Ovary (tissue), 9 donors: ENCODE data around the gene LRP1B. TPM values are rescaled to one million over a fixed set of nuclear protein-coding genes. Genes with fewer than 3 reads are reported as not detected.

ENCODE experiments used
- DNase-seq, 5 donors: peaks; one replicate each; pipeline ENCODE4 v3.0.0-alpha.2; 2019 to 2020
- H3K27ac ChIP-seq, 2 donors: fragments of 200-600 bp; one replicate each; pipeline versions ENCODE4 v1.5.1 to v1.8.0; 2019 to 2022
- H3K27me3 ChIP-seq: fragments of 200-600 bp; one replicate; pipeline ENCODE4 v1.8.0; 2022
- H3K36me3 ChIP-seq: fragments of 200-600 bp; sonication (generic); one replicate; pipeline ENCODE4 v1.5.1; 2019
- H3K4me1 ChIP-seq: one replicate; pipeline ENCODE4 v1.8.1; 2013; ENCODE audit warnings: mild to moderate bottlenecking, moderate library complexity; ENCODE audit not compliant: insufficient read depth
- H3K4me3 ChIP-seq: fragments of 200-600 bp; sonication (generic); one replicate; pipeline ENCODE4 v1.5.1; 2017
- H3K9me3 ChIP-seq, 2 donors: fragments of 200-600 bp in 1 of 2; sonication (generic) in 1 of 2; one replicate each; pipeline versions ENCODE4 v1.5.1 to v1.8.1; 2013 to 2019; ENCODE audit warnings: mild to moderate bottlenecking in 1 of 2, moderate library complexity in 1 of 2
- EP300 ChIP-seq: sonication (generic); formaldehyde crosslinking; IDR thresholded peaks from one replicate; pipeline ENCODE4 v1.6.1; 2017; ENCODE audit warnings: antibody characterized with exemption
- POLR2A ChIP-seq: fragments of 450-650 bp; IDR thresholded peaks from one replicate; pipeline ENCODE4 v1.6.1; 2017; ENCODE audit warnings: antibody characterized with exemption, mild to moderate bottlenecking, moderate library complexity
- WGBS, 3 donors: extraction: QIAGEN DNeasy Blood & Tissue Kit in 1 of 3; methylation state at CpG; one replicate each; pipeline versions ENCODE4 v1.1.5 to v1.1.7; 2013 to 2017; 5-methylcytosine and 5-hydroxymethylcytosine counted together
- intact Hi-C, 4 donors: fragments of 100-400 bp; cut with DNase I; formaldehyde crosslinking; loops; one replicate each; pipeline versions ENCODE4 v1.11.0 to v1.15.1; 2022 to 2023
- polyA plus RNA-seq, 2 donors: library from polyadenylated mRNA; stranded (reverse); fragments of 200-250 nt in 1 of 2; fragments of 350-450 nt in 1 of 2; fragmentation: Illumina TruSeq in 1 of 2; extraction: RNeasy Lipid Tissue Mini Kit (QIAGEN cat#74804) in 1 of 2; gene quantifications; one replicate each; pipeline ENCODE4 v1.2.3, GENCODE V29; 2013 to 2014
- total RNA-seq, 7 donors: library from RNA; depleted of rRNA in 2 of 7; stranded (reverse); fragments of >200 nt in 2 of 7; fragmentation: NEBNext Ultra II Directional in 3 of 7; extraction: Animal tissue kit (Norgen Biotek cat#: 25700) in 3 of 7; gene quantifications; one replicate each; pipeline versions ENCODE4 v1.1.0 to v1.2.4, GENCODE V29; 2016 to 2023
- TF ChIP-seq, protein P1 (sequence below), 3 donors: fragments of 450-650 bp in 2 of 3; fragments of 200-600 bp in 1 of 3; IDR thresholded peaks; one replicate each; pipeline versions ENCODE4 v1.5.1 to v1.8.0; 2016 to 2022; ENCODE audit warnings: antibody characterized with exemption in 3 of 3, mild to moderate bottlenecking in 1 of 3
- donor health status: DM: no; HTN: no; CAD: no; lungs with moderate emphysema.
- donor health status: DM: no; HTN: no; CAD: no.
- donor health status: Bipolar disorder and iron deficiency.
- donor health status: DM: yes; HTN: yes; CAD: no.
- donor health status: DM: no; HTN: no; CAD: no.
- donor health status: DM: yes; HTN: yes; CAD: no.

The LRP1B gene
- total and polyA plus RNA-seq, 9 donors = 0.08 to 2.6 (median 0.37) TPM

GRCh38 chr2:141641462-141641861 is 489.4 kb downstream of the LRP1B start:
- Histone ChIP-seq H3K4me1 (no peaks in the 10 kb centered on the region), H3K27me3 (no peaks in the 10 kb centered on the region), H3K36me3 (no peaks in the 10 kb centered on the region), H3K9me3 (no peaks in the 10 kb centered on the region), H3K27ac (no peak overlapping the region), H3K4me3 (no peak overlapping the region)
- no peak for TF ChIP-seq POLR2A
- no peak for TF ChIP-seq EP300
- TF ChIP-seq, protein P1, sequence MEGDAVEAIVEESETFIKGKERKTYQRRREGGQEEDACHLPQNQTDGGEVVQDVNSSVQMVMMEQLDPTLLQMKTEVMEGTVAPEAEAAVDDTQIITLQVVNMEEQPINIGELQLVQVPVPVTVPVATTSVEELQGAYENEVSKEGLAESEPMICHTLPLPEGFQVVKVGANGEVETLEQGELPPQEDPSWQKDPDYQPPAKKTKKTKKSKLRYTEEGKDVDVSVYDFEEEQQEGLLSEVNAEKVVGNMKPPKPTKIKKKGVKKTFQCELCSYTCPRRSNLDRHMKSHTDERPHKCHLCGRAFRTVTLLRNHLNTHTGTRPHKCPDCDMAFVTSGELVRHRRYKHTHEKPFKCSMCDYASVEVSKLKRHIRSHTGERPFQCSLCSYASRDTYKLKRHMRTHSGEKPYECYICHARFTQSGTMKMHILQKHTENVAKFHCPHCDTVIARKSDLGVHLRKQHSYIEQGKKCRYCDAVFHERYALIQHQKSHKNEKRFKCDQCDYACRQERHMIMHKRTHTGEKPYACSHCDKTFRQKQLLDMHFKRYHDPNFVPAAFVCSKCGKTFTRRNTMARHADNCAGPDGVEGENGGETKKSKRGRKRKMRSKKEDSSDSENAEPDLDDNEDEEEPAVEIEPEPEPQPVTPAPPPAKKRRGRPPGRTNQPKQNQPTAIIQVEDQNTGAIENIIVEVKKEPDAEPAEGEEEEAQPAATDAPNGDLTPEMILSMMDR (IDR thresholded peaks at IDR 0.05) = no peak
- intact Hi-C loops = no loop called here
- no peak for DNase-seq

GRCh38 chr2:141639809-141640208 is 491.0 kb downstream of the LRP1B start:
- no peaks in the 10 kb centered on the region for H3K4me1 ChIP-seq
- no peak overlapping the region for H3K27ac ChIP-seq
- TF ChIP-seq, protein P1 (IDR thresholded peaks at IDR 0.05) = no peak
- TF ChIP-seq POLR2A (no peak), EP300 (no peak)
- H3K4me3 ChIP-seq = no peak overlapping the region
- no peaks in the 10 kb centered on the region for H3K27me3 ChIP-seq
- no peaks in the 10 kb centered on the region for H3K36me3 ChIP-seq
- no peaks in the 10 kb centered on the region for H3K9me3 ChIP-seq
- intact Hi-C loops = no loop called here
- 55 to 87% (median 61%) methylated on average over 3 of the region's 3 CpGs for WGBS, 3 donors
- no peak for DNase-seq

GRCh38 chr2:141633132-141633531 is 497.7 kb downstream of the LRP1B start:
- Histone ChIP-seq H3K36me3 (no peaks in the 10 kb centered on the region), H3K9me3 (no peaks in the 10 kb centered on the region), H3K27ac (no peak overlapping the region), H3K27me3 (no peaks in the 10 kb centered on the region), H3K4me1 (no peaks in the 10 kb centered on the region), H3K4me3 (no peak overlapping the region)
- intact Hi-C loops = no loop called here
- no peak for DNase-seq
- no peak for TF ChIP-seq EP300
- TF ChIP-seq, protein P1 (IDR thresholded peaks at IDR 0.05) = no peak
- no peak for TF ChIP-seq POLR2A

- WGBS, 3 donors = 67 to 76% (median 70%) methylated on average over 3 of the region's 3 CpGs
These were observed 500.3 kb downstream of the LRP1B start for GRCh38 chr2:141630407-141630930.

More at GRCh38 chr2:141630407-141630930, 500.3 kb downstream of the LRP1B start:
- no peak for DNase-seq
- Histone ChIP-seq H3K36me3 (no peaks in the 10 kb centered on the region), H3K27me3 (no peaks in the 10 kb centered on the region), H3K9me3 (no peaks in the 10 kb centered on the region), H3K4me1 (no peaks in the 10 kb centered on the region), H3K27ac (no peak overlapping the region), H3K4me3 (no peak overlapping the region)
- TF ChIP-seq POLR2A (no peak), EP300 (no peak)
- TF ChIP-seq, protein P1 (IDR thresholded peaks at IDR 0.05) = no peak
- intact Hi-C loops = no loop called here
